ENCODE data around the gene MYOZ3.

MYOZ3 gene

GRCh38 chr5:150623878-150624216 lies 37.2 kb upstream of the MYOZ3 start:
- H3K27me3 Mint-ChIP-seq = peaks cover 34% of the 10 kb centered on the region
- H3K27ac Mint-ChIP-seq = no peak overlapping the region
- DNase-seq = no peak
- no peaks in the 10 kb centered on the region for H3K9me3 Mint-ChIP-seq
- peak; percentile 10 for ATAC-seq
- H3K4me3 Mint-ChIP-seq = peak overlapping the region; percentile 79 to 92
- peaks cover 19% of the 10 kb centered on the region for H3K4me1 Mint-ChIP-seq

DNA sequence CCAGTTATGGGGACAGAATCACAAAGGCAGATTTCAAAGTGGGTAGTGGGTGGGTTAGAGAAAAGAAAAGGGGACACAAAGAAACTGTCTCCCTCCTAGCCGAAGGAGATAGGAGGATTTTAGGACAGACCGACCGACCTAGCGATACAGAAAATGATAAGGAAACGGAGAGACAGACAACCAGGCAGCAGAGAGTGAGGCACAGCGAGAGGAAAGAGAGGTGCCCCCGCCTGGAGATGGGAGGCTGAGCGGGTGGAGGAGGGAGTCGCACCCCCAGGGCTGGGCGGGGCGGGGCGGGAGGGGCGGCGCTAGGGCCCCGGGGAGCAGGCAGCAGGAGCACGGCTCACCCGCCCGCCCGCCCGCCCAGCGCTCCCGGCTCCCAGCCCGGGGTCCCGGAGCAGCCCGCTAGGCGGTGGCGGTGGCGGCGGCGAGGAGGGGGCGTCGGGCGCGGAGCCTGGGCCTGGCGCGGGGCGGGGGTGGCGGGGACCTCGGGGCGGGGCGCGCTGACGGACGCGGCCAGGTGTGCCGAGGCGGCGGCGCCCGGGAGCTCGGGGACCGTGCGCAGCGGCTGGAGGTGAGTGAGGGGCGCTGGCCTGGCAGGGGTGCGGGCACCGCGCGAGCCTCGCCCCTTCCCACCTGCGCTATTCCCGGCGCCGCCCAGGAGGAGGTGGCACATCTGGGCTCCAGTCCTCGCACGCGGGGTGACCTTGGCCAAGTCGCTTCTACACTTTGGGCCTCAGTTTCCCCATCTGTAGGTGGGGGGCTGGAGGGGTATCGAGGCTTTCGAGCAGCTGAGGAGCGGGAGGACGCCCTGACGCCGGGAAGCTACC lies 36.5 kb upstream of the MYOZ3 start:
- Mint-ChIP-seq H3K4me1 (peaks cover 19% of the 10 kb centered on the region), H3K4me3 (peak overlapping the region; percentile 79 to 92), H3K9me3 (no peaks in the 10 kb centered on the region), H3K27ac (peak overlapping the region in 1 of 2 donors; percentile 92), H3K27me3 (peaks cover 34% of the 10 kb centered on the region)
- peak; percentile 57 for ATAC-seq
- DNase-seq = no peak

- DNase-seq (no peak), ATAC-seq (no peak)
- H3K27me3 Mint-ChIP-seq = peaks cover 34% of the 10 kb centered on the region
- peak overlapping the region in 1 of 2 donors; percentile 21 for H3K4me3 Mint-ChIP-seq
- H3K27ac Mint-ChIP-seq = no peak overlapping the region
- no peaks in the 10 kb centered on the region for H3K9me3 Mint-ChIP-seq
- H3K4me1 Mint-ChIP-seq = peaks cover 19% of the 10 kb centered on the region
Observed at GRCh38 chr5:150625164-150625535, 35.9 kb upstream of the MYOZ3 start.

- ATAC-seq = no peak
- DNase-seq = no peak
- H3K4me3 Mint-ChIP-seq = peak overlapping the region; percentile 9 to 11
- H3K9me3 Mint-ChIP-seq = no peaks in the 10 kb centered on the region
- peaks cover 34% of the 10 kb centered on the region for H3K27me3 Mint-ChIP-seq
- peaks cover 19% of the 10 kb centered on the region for H3K4me1 Mint-ChIP-seq
- H3K27ac Mint-ChIP-seq = no peak overlapping the region
Observed at GRCh38 chr5:150625831-150626746, 35.0 kb upstream of the MYOZ3 start.

- Mint-ChIP-seq H3K9me3 (no peaks in the 10 kb centered on the region), H3K4me3 (no peak overlapping the region), H3K27ac (no peak overlapping the region), H3K4me1 (peaks cover 19% of the 10 kb centered on the region), H3K27me3 (peaks cover 34% of the 10 kb centered on the region)
- ATAC-seq = no peak
- no peak for DNase-seq
Observed at GRCh38 chr5:150626853-150627276, 34.2 kb upstream of the MYOZ3 start.

- Mint-ChIP-seq H3K4me3 (no peak overlapping the region), H3K27ac (no peak overlapping the region), H3K4me1 (peaks cover 16% of the 10 kb centered on the region), H3K9me3 (no peaks in the 10 kb centered on the region), H3K27me3 (peaks cover 34% of the 10 kb centered on the region)
- DNase-seq (no peak), ATAC-seq (no peak)
Observed at GRCh38 chr5:150627731-150628545, 33.1 kb upstream of the MYOZ3 start.

DNA sequence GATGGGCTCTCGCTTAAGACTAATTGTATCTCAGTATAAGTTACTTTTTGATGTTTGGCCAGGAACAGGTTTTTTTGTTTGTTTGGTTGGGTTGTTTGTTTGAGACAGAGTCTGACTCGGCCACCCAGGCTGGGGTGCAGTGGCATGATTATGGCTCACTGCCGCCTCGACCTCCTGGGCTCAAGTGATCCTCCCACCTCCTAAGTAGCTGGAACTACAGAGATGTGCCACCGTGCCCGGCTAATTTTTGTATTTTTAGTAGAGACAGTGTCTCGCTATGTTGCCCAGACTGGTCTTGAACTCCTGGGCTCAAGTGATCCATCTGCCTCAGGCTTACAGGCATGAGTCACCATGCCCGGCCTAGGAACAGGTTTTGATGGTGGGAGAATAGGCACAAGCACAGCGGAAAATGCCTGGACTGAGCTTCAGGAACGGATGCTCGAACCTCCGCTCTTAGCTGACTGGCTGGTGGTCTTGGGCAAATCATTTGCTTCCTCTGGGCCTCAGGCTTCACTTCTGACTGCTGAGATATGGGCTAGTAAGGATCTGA lies 32.0 kb upstream of the MYOZ3 start:
- H3K9me3 Mint-ChIP-seq = no peaks in the 10 kb centered on the region
- DNase-seq (no peak), ATAC-seq (no peak)
- H3K27ac Mint-ChIP-seq = no peak overlapping the region
- no peak overlapping the region for H3K4me3 Mint-ChIP-seq
- H3K27me3 Mint-ChIP-seq = peaks cover 31% of the 10 kb centered on the region
- H3K4me1 Mint-ChIP-seq = peaks cover 6% of the 10 kb centered on the region

DNA sequence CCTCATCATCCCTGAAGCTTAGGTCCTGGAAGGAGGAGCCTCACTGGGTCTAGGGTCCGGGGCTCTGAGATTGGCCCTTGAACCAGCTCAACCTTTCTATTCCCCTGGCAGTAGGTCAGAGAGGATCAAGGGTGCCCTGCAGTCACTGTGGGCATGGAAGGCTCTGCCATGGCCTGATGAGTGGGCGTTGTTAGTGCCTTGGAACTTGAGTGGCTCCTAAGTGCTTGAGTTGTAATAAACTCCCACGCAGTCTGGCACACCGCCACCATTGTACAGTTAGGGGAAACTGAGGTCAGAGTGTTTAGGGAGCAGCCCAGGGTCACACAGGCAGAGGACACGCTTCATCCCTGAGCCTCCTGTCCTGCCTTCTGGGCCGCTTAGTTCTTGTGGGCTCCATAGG lies 31.0 kb upstream of the MYOZ3 start:
- DNase-seq = no peak
- H3K27me3 Mint-ChIP-seq = peaks cover 27% of the 10 kb centered on the region
- no peak overlapping the region for H3K4me3 Mint-ChIP-seq
- no peak overlapping the region for H3K27ac Mint-ChIP-seq
- H3K4me1 Mint-ChIP-seq = no peaks in the 10 kb centered on the region
- H3K9me3 Mint-ChIP-seq = no peaks in the 10 kb centered on the region
- ATAC-seq = no peak

- no peaks in the 10 kb centered on the region for H3K9me3 Mint-ChIP-seq
- ATAC-seq (no peak), DNase-seq (no peak)
- no peaks in the 10 kb centered on the region for H3K4me1 Mint-ChIP-seq
- H3K27me3 Mint-ChIP-seq = peaks cover 31% of the 10 kb centered on the region
- H3K27ac Mint-ChIP-seq = no peak overlapping the region
- no peak overlapping the region for H3K4me3 Mint-ChIP-seq
Observed at GRCh38 chr5:150630461-150631325, 30.4 kb upstream of the MYOZ3 start.

DNA sequence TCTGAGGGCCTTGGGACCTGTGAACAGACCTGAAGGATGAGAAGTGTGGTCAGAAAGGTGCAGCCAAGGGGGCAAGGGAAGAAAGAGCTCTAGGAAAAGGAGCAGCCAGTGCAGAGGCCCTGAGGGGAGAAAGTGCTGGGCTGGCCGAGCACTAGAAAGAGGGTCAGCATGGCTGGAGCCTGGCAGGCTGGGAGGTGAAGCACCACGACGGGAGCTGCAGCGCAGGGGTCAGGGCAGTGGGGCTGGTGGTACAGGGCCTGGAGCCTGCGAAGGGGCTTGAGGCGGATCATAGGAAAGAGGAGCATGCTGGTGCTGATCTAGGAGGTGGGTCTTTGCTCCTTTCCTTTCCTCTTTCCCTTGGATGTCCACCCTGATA lies 29.7 kb upstream of the MYOZ3 start:
- no peaks in the 10 kb centered on the region for H3K4me1 Mint-ChIP-seq
- H3K4me3 Mint-ChIP-seq = no peak overlapping the region
- no peak for ATAC-seq
- no peak for DNase-seq
- no peaks in the 10 kb centered on the region for H3K9me3 Mint-ChIP-seq
- no peak overlapping the region for H3K27ac Mint-ChIP-seq
- peaks cover 30% of the 10 kb centered on the region for H3K27me3 Mint-ChIP-seq

DNA sequence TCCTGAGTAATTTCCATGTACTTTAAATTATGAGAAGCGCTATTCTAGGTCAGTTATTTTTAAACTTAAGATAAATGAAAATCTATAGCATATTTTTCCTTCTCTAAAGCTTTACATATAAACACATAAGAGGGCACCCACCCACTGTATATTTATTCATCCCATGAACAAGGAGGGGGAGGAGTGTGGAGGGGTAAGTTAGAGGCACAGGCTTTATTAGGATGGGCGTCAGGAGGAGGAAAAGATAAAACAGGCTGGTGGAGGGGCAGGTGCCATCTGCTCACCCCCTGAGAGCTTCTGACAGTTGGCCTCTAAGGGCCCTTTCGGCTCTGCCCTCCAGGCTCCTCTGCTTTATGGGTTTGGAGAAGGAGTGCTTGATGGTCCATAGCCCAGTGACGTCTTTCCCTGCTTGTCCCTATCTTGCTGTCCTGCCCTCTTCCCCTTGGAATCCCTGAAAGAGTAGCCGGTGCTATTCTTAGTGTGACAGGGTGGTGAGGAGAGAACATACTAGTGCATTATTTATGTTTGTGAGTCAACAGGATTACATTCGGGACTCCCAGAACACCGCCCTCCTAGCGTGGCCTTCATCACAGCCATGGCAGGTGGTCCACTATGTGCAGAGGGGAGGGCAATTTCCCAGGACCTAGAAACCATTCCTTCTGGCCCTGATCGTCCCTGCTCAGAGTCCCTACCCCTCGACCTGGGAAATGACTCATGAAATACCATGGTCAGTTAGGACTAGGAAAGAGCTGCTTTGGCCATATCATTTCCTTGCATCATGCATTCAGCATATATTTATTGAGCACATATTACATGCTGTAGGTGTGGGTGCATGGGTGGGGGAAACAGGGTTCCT lies 28.5 kb upstream of the MYOZ3 start:
- no peak overlapping the region for H3K4me3 Mint-ChIP-seq
- H3K9me3 Mint-ChIP-seq = no peaks in the 10 kb centered on the region
- no peak for DNase-seq
- H3K4me1 Mint-ChIP-seq = no peaks in the 10 kb centered on the region
- H3K27me3 Mint-ChIP-seq = peaks cover 30% of the 10 kb centered on the region
- ATAC-seq = no peak
- H3K27ac Mint-ChIP-seq = no peak overlapping the region

GRCh38 chr5:150633429-150633828 lies 27.6 kb upstream of the MYOZ3 start:
- Mint-ChIP-seq H3K27me3 (peaks cover 36% of the 10 kb centered on the region), H3K4me1 (no peaks in the 10 kb centered on the region), H3K27ac (no peak overlapping the region), H3K9me3 (no peaks in the 10 kb centered on the region), H3K4me3 (no peak overlapping the region)
- ATAC-seq (no peak), DNase-seq (no peak)

GRCh38 chr5:150636391-150637244 lies 24.4 kb upstream of the MYOZ3 start:
- ATAC-seq (no peak), DNase-seq (no peak)
- Mint-ChIP-seq H3K4me1 (no peaks in the 10 kb centered on the region), H3K27ac (peak overlapping the region in 1 of 2 donors; percentile 65), H3K4me3 (no peak overlapping the region), H3K9me3 (no peaks in the 10 kb centered on the region), H3K27me3 (peaks cover 37% of the 10 kb centered on the region)

Measured in stimulated activated naive CD8-positive, alpha-beta T cell treated with anti-CD3 and anti-CD28 coated beads, Interleukin-15, amount 100 ng/mL, for 72 hours (primary cell).